COLO829 (cell line): Measurements from ENCODE around the gene CARD14.
"Not testable (repeated sequence)": the region's sequence is repeated elsewhere in the genome, so short reads cannot be mapped to it uniquely, and the experiment has no call there.

Experiments used
- DNase-seq: peaks from one replicate; pipeline ENCODE4 v3.0.0; 2012; ENCODE audit warnings: low spot score

CARD14 gene

DNA sequence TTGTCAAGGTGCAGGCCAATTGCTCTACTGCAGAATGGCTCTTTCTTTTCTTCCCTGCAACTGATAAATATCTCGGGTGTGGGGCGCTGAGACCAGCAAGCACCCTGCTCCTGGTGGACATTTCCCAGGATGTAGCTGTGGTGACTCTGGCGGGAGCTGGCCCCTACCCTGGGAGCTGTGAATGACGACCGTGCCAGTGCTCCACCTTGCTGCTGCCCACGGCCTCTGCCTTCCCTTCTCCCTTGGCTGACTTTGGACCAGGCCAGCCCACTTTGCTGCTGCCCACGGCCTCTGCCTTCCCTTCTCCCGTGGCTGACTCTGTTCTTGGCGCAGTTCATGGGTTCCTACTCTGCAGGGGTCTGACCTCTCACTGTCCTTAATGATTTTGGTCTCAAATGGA lies 16.1 kb downstream of the CARD14 start:
- no peak for DNase-seq

DNA sequence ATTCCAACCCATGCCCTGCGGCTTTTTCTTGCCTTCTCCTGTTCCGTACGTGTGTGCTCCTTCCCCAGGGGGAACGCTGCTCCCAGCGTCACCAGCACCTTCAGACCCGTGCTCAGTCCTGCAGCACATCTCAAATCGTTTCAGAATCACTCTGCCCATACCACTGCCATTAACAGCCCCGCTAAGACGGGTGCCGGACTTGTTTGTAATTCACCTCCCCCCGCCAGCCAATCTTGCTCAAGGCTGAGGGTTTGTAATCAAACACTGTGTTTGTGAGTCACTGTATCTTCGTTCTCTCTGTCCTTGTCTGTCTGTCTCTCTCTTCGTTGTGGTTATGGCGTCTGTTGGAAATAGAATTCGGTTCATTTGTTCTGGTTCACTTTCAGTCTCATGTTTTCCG lies 17.3 kb downstream of the CARD14 start:
- no peak for DNase-seq

DNA sequence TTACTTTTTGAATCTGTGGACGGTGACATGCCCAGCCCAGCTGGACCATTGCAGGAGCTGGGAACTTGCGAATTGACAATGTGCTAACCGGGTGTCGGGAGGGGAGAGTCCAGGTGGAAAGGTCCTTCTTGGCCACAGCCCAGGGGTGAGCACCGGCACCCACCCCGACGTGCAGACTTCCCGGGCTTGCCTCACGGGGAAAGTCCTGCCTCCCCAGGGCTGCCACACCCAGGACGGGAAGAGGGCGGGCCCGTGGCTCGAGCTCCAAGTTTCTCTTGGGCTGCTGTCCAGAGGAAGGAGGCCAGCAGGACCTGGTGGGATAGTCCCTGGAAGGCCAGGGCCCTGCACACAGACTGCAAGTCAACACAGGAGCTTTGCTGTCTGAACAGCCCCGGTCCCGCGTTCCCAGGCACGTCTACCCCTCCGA lies 17.7 kb downstream of the CARD14 start:
- DNase-seq = no peak

DNA sequence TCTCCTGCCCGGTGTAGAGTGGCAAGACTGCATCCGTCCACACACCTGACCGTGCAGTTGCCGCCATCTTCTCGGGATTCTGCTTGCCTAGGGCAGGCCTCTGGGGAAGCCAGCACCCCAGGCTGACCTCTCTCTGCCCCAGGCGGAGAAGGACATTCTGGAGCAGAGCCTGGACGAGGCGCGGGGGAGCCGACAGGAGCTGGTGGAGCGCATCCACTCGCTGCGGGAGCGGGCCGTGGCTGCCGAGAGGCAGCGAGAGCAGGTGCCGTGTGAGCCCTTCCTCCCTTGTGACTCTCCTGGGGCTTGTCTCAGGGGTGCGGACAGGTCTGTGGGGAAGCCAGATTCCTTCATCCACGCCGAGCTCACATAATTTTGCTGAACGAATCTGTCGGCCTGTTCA lies 19.8 kb downstream of the CARD14 start:
- no peak for DNase-seq

DNA sequence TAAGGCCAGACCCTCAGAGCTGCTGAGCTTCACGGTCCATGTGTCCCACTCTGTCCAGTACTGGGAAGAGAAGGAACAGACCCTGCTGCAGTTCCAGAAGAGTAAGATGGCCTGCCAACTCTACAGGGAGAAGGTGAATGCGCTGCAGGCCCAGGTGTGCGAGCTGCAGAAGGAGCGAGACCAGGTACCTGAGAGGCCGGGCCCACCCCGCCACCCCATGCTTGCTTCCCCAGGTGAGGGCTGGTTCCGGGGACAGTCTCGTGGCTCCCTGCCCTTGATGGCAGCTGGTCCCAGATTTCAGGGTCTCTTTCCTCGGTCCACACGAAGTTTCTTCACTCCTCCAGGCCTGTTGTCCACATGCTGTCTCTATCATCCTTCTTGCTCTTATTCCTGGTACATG lies 20.9 kb downstream of the CARD14 start:
- DNase-seq = no peak

DNA sequence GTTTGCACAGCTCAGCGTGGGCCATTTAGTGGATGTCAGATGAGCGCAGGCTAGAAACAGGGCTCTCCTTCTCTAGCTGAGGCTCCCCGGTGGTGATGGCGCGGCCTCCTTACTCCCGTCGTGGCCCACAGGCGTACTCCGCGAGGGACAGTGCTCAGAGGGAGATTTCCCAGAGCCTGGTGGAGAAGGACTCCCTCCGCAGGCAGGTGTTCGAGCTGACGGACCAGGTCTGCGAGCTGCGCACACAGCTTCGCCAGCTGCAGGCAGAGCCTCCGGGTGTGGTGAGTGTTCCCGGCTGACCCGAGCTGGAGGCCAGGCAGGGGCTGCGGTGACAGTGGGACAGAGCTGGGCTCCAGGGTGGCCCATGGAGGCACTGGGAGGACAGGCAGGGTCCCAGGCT lies 21.4 kb downstream of the CARD14 start:
- no peak for DNase-seq

DNA sequence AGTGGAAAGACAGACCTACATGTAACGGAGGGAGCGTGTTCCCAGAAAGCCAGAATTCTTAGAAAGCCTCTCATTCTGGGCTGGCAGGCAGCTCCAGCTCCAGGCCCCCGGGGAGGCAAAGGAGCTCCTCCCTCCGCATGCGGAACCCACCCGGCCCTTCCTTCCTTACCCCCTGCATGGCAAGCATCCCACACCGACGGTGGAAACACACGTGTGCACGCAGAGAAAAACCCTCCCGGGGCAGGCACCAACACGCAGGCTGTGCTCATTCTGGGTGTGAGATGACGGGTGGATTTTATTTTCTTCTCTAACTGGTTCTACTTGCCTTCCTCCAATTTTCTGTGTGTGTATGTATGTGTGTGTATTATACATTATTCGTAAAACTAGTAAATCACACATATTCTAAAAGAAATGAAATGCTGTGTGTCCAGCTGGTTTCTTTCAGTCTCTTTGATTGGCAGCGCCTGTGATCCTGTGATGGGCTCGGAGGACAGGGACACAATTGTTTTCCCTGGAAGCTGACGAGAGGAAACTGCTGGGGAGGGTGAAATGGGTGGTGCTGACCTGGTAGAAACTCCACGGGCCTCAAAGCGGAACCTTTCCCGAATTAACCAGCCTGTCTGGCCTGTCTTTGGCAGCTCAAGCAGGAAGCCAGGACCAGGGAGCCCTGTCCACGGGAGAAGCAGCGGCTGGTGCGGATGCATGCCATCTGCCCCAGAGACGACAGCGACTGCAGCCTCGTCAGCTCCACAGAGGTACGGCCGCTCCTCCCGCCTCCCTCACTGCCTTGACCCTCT lies 22.2 kb downstream of the CARD14 start:
- peak; percentile 77 for DNase-seq

DNA sequence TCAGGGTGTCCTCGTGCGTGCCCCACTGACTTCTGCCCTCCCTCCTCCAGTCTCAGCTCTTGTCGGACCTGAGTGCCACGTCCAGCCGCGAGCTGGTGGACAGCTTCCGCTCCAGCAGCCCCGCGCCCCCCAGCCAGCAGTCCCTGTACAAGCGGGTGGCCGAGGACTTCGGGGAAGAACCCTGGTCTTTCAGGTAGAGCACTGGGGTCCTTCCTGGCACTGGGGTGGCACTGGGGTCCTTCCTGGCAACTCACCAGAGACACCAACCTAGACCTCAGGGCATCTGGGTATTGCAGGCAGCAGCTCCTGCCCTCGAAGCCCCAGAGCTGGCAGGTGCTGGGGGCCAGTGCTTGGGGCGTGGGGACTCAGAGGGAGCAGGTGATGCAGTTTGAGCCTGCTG lies 25.3 kb downstream of the CARD14 start:
- DNase-seq = no peak

DNA sequence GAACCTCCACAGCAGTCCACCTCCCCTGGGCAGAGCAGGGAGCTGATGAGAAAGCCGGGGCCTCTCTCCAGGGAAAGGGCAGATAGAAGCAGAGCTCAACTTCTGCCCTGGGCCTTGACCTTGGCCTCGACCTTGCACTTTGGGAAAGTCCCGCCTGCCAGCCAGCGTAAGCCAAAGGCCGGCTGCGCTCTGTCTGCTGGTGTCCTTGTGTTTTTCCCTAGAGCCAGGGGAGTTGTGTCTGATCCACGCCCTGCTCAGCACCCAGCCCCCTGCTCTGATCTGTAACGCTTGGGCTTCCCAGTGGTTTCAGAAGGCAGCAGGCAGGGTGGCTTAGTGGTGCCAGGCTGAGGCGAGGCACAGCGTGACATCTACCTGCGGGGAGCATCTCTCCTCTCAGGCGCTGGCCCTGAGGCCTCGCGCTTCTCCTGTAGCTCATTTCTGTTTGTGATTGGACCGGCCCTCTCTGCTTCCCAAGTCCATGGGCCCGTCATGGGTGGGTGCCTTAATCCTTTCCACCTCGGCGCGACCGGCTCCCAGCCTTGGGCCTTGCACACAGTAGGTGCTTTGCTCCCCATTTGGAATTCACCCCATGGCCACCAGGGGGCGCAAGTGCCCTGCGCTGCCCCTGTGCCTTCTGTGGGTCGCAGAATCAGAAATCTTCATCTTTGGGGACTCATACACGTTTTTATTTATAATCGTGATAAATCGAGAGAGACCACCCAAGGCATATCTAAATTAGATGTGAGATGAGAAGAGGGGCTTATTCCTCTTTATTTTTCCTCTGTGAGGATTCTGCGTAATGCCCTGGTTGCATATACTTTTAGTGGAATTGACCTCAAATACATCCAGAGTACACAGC lies 26.1 kb downstream of the CARD14 start:
- no peak for DNase-seq

DNA sequence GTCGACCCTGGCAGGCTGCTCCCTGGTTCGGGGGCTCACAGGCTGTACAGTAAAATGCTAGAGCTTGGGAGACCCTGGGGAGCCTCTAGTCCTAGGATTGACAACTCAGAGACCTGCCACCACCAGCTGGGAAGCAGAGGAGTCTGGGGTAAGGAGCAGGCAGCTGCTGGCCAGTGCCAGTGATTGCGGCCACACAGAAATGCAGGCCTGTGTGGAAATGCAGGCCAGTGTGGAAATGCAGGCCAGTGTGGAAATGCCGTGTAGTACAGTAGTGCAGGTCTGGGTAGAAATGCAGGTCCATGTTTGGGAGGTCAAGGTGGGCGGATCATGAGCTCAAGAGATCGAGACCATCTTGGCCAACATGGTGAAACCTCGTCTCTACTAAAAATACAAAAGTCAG lies 26.8 kb downstream of the CARD14 start:
- no peak for DNase-seq

DNA sequence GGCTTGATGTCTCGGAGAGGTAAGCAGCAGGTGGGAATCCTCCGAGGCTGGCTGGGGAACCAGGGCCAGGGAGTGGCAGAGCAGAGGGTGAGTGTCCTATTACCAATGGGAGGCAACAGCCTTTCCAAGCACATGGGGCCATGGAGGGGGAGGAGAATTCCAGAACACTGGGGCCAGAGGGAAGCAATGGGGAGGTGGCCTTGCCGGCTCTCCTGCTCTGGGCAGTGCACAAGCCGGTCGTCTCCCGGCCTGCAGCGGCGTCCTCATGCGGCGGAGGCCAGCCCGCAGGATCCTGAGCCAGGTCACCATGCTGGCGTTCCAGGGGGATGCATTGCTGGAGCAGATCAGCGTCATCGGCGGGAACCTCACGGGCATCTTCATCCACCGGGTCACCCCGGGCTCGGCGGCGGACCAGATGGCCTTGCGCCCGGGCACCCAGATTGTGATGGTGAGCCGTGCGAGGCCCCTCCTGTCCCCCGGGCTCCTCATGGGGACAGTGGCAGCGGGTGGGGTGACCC lies 28.4 kb downstream of the CARD14 start:
- no peak for DNase-seq

DNA sequence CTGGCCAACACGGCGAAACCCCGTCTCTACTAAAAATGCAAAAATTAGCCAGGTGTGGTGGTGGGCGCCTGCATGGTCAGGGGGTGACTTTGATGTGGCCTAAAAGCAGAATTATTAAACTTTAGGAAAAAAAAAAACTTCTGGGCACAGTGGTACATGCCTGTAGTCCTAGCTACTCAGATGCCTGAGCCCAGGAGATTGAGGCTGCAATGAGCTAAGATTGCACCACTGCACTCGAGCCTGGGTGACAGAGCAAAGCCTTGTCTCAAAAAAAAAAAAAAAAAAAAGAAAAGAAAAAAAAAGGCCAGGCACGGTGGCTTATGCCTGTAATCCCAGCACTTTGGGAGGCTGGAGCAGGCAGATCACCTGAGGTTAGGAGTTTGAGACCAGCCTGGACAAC lies 29.5 kb downstream of the CARD14 start:
- not testable (repeated sequence) for DNase-seq

DNA sequence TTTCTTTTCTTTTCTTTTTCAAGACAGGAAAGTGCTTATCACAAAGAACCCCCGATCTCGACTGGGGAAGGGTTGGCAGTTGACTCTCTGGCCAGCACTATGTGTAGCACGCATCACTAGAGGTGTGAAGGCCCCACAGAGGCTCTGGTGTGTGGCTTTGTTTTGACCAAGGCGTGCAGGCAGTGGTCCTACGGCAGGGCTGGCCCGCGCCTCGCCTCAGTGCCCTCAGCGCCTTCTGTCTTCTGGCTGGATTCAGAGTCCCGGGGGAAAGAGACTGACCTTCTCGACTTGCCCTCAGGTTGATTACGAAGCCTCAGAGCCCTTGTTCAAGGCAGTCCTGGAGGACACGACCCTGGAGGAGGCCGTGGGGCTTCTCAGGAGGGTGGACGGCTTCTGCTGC lies 31.6 kb downstream of the CARD14 start:
- DNase-seq = no peak

DNA sequence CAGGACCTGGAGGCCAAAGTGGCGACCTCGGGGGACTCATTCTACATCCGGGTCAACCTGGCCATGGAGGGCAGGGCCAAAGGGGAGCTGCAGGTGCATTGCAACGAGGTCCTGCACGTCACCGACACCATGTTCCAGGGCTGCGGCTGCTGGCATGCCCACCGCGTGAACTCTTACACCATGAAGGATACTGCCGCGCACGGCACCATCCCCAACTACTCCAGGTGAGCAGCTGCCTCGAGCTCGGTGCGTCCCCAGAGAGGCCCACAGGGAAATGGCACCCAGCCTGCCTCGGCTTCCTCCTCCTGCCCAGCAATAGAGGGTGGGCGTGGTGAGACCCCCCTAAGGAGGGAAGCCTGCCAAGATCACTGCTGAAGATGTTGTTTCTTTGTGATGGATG lies 32.4 kb downstream of the CARD14 start:
- no peak for DNase-seq

DNA sequence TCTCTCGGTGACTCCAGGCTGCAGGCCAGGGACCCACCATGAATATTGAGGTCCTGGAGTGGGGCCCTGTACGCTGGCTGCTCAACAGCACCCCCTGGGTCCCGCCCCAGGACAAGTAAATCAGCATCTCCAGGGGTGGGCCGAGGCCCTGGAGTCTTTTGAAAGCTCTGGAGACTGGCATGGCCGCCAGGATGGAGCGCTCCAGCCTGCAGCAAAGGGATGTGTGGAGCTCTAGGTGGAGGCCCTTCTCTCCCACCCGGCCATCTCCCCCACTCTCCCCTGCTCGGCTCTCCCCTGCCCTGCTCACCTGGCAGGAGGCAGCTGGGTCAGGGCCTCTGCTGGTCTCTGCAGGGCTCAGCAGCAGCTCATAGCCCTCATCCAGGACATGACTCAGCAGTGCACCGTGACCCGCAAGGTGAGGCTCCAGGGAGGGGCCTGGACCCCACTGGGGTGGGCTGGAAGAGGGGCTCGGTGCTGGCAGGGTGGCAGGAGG lies 33.7 kb downstream of the CARD14 start:
- DNase-seq = no peak

DNA sequence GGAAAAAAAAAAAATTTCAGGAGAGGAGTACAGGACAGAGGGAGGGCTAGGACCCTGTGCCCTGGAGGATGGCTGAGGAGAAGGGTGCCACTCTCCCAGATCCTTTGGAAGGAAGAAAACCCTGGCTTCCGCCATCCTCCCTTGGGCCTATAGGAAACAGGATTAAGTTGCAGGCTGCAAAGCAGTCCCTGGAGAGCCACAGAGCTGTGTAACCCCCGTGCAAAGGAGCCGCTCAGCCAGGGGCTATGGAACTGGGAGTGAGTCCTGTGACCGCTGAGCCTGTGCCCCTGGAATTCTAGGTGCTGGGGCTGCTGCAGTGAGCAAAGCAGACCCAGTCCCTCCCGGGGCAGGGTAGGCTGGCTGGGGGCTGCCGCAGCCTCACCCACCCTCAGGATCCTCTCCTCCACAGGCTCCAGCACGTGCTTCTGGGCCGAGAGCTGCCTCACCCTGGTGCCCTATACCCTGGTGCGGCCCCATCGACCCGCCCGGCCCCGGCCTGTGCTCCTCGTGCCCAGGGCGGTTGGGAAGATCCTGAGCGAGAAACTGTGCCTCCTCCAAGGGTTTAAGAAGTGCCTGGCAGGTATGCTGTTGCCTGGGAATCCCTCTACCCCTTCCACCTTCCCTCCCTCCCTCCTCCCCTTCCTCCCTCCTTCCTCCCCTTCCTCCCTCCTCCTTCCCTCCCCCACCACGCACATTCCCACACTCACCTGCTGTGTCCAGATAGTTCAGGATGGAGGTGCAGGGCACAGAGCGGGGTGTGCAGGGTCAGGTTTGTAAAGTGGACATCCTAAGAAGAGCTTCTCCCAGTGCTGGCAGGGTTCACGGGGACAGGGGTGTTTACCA lies 35.0 kb downstream of the CARD14 start:
- DNase-seq = no peak

DNA sequence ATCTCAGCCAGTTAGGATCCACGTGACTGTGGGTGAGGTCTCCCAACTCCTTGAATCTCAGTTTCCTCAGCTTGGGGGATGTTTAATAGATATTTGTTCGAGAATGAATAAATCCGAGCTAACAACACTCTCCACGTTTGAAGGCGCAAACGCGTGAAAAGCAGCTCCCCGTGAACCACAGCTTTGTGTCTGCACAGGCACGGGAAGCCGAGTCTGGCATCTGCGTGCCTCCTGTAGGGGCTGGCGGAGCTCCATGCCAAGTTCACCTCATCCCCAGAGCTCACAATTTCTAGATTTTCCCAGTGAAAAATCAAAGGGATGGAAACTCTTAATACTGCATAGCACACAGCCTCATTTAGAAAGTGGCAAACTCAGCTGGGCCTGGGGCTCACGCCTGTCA lies 36.0 kb downstream of the CARD14 start:
- no peak for DNase-seq

DNA sequence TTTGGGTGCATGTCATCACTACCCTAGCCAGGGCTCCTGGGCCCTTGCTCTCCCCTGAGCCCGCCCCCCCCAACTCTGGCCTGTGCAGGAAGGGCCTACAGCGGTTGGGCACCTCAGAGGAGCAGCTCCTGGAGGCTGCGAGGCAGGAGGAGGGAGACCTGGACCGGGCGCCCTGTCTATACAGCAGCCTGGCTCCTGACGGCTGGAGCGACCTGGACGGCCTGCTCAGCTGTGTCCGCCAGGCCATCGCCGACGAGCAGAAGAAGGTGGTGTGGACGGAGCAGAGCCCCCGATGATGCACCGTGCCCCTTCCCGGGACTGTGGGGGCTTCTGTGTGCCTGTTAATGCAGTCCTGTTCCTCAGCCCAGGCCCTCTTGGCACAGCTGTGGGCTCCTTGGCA lies 38.2 kb downstream of the CARD14 start:
- DNase-seq = no peak

DNA sequence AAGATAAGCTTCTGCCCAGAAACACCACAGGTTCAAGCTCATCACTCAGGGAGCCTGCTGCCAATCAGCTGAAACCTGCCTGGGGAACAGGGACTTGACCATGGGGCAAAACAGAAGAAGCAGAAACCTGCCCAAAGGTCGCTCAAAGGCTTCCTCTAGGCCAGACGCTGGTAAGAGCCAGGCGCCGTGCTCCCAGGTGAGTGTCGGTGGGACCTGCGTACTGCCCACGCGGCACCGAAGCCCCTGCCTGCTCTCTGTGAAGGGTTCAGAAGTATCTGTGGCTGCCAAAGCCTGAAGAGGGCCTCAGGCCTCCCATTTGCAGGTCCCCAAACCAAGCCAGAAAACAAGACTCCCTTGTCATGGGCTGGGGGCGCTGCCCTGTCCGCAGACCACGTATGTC lies 39.9 kb downstream of the CARD14 start:
- no peak for DNase-seq

DNA sequence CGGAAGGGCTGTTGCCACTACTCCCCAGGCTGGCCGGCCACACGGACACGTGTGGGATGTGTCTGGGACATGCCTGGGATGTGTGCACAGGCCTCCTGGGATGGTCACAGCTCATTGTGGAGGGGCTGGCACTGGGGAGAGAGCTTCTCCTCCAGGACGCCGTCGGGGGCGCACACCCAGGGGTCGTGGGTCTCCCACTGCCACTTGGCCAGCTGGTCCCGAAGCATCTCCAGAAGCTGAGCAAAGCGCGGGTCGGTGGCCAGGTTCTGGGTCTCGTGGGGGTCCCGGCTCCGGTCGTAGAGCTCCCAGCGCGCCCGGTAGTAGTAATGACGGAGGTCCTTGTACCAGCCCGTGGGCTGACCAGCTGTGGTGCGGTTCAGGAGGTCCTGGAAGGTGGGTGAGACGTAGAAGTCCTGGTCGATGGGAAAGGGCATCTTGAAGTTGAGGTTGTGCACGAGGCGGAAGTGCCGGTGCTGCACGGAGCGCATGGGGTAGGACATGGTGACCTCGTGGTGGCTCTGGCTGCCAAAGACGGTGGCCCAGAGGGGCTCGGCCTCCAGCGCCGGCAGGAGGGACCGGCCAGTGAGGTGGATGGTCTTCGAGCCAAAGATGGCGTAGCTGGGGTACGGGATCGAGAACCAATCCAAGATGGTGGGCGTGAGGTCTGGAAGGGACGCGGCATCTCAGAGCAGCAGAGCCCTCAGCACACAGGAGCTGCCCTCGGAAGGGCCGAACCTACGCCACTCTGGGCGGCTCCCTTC lies 40.7 kb downstream of the CARD14 start:
- DNase-seq = no peak

DNA sequence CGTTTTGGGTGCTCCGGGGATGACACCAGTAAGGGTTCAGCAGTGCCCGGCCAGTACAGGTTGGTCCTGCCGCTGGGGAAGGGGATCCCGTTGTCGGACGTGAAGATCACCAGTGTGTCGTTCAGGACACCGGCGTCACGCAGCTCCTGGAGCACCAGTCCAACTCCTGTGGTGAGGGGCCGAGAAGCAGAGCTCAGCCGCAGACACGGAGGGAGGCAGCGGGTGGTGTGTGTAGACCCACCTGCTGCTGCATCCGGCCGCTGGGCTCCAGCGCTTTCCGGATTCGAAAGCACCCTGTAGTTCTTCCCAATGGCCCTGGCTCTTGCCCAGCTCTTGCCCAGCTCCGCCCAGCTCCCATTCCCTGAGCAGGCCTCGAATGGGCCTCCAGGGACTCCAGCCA lies 42.3 kb downstream of the CARD14 start:
- DNase-seq = no peak
